ENCODE results near the gene SLC66A2.

The SLC66A2 gene

GRCh38 chr18:79942211-79942610 lies 9.2 kb downstream of the SLC66A2 start:
- DNase-seq (ENCODE audit: low read depth) = no peak

GRCh38 chr18:79941473-79942119 lies 9.9 kb downstream of the SLC66A2 start:
- TF ChIP-seq, protein P1, sequence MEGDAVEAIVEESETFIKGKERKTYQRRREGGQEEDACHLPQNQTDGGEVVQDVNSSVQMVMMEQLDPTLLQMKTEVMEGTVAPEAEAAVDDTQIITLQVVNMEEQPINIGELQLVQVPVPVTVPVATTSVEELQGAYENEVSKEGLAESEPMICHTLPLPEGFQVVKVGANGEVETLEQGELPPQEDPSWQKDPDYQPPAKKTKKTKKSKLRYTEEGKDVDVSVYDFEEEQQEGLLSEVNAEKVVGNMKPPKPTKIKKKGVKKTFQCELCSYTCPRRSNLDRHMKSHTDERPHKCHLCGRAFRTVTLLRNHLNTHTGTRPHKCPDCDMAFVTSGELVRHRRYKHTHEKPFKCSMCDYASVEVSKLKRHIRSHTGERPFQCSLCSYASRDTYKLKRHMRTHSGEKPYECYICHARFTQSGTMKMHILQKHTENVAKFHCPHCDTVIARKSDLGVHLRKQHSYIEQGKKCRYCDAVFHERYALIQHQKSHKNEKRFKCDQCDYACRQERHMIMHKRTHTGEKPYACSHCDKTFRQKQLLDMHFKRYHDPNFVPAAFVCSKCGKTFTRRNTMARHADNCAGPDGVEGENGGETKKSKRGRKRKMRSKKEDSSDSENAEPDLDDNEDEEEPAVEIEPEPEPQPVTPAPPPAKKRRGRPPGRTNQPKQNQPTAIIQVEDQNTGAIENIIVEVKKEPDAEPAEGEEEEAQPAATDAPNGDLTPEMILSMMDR (IDR thresholded peaks at IDR 0.05; ENCODE audit: control insufficient read depth, insufficient read depth, low read depth, low read length, missing control alignments) = no peak
- no peak for DNase-seq (ENCODE audit: low read depth)

More at GRCh38 chr18:79942211-79942610, 9.2 kb downstream of the SLC66A2 start:
- no peak overlapping the region for H3K4me3 ChIP-seq (ENCODE audit: control insufficient read depth, low read depth, low read length)
- TF ChIP-seq, protein P1 (IDR thresholded peaks at IDR 0.05; ENCODE audit: control insufficient read depth, insufficient read depth, low read depth, low read length, missing control alignments) = no peak

GRCh38 chr18:79940814-79941472 lies 10.5 kb downstream of the SLC66A2 start:
- DNase-seq (ENCODE audit: low read depth) = no peak
- no peak overlapping the region for H3K4me3 ChIP-seq (ENCODE audit: control insufficient read depth, low read depth, low read length)
- TF ChIP-seq, protein P1 (IDR thresholded peaks at IDR 0.05; ENCODE audit: control insufficient read depth, insufficient read depth, low read depth, low read length, missing control alignments) = no peak

More at GRCh38 chr18:79941473-79942119, 9.9 kb downstream of the SLC66A2 start:
- no peak overlapping the region for H3K4me3 ChIP-seq (ENCODE audit: control insufficient read depth, low read depth, low read length)

GRCh38 chr18:79940126-79940813 lies 11.2 kb downstream of the SLC66A2 start:
- TF ChIP-seq, protein P1 (IDR thresholded peaks at IDR 0.05; ENCODE audit: control insufficient read depth, insufficient read depth, low read depth, low read length, missing control alignments) = no peak
- H3K4me3 ChIP-seq (ENCODE audit: control insufficient read depth, low read depth, low read length) = no peak overlapping the region
- DNase-seq (ENCODE audit: low read depth) = no peak

DNA sequence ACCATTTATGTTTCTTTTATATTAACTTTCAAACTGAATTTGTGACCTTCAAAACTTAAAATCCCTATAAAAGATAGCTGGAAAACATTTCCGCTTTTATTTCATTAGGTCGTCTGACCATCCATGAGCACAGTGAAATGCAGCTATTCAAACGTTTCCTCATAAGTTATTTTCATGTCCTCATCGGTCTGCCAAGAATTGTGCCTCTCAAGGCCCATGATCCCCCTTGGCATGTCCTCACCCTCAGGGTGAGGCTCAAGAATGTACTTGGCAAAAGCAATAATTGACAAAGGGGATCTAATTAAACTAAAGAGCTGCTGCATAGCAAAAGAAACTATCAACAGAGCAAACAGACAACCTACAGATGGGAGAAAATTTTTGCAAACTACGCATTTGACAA lies 12.4 kb downstream of the SLC66A2 start:
- DNase-seq (ENCODE audit: low read depth) = no peak
- TF ChIP-seq, protein P1 (IDR thresholded peaks at IDR 0.05; ENCODE audit: control insufficient read depth, insufficient read depth, low read depth, low read length, missing control alignments) = no peak
- no peak overlapping the region for H3K4me3 ChIP-seq (ENCODE audit: control insufficient read depth, low read depth, low read length)

DNA sequence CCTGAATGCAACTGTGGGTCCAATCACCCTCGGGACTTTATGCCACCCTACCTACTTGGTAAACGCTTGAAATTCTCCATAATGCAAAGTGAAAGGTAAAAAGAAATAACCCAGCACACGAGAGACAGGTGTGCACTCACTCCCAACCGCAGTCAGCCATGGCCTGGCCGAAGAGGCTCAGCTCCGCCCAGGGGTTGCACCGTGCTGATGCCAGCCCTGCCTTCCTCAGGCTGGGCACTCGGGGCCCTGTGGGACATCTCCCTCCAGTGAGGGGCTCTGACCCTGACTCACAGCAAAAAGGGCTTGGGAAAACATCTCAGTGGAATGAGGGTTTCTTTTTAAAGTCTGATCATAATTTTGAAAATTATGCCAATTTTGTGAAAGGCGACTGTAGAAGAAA lies 13.3 kb downstream of the SLC66A2 start:
- H3K4me3 ChIP-seq (ENCODE audit: control insufficient read depth, low read depth, low read length) = no peak overlapping the region
- DNase-seq (ENCODE audit: low read depth) = no peak

More for the DNA sequence above, 13.3 kb downstream of the SLC66A2 start:
- TF ChIP-seq, protein P1 (IDR thresholded peaks at IDR 0.05; ENCODE audit: control insufficient read depth, insufficient read depth, low read depth, low read length, missing control alignments) = no peak
